Motor neuron (in vitro differentiated cells): ENCODE results near the gene SPDYE2. TPM values are rescaled to one million over a fixed set of nuclear protein-coding genes. Genes with fewer than 3 reads are reported as not detected.
"Not testable (repeated sequence)": the region's sequence is repeated elsewhere in the genome, so short reads cannot be mapped to it uniquely, and the experiment has no call there.

Experiments used
- ATAC-seq, 8 experiments: fragments of 200-7000 bp; cut with Tn5 transposase; replicated peaks in 6 of 8; 2 replicates each; pipeline ENCODE4 v1.8.0; 2021; ENCODE audit warnings: mild to moderate bottlenecking in 8 of 8, moderate library complexity in 8 of 8
- H3K27ac ChIP-seq, 2 donors: fragments of 250-450 bp; sonication (Bioruptor Pico); 2 replicates each; pipeline ENCODE4 v1.9.0; 2021; ENCODE audit warnings: antibody characterized with exemption in 2 of 2, mild to moderate bottlenecking in 2 of 2, moderate library complexity in 1 of 2
- H3K4me1 ChIP-seq, 2 donors: fragments of 250-450 bp; sonication (Bioruptor Pico); replicated peaks in 1 of 2; 2 replicates each; pipeline ENCODE4 v1.6.1; 2021; ENCODE audit warnings: antibody characterized with exemption in 2 of 2, mild to moderate bottlenecking in 2 of 2, moderate library complexity in 1 of 2
- H3K4me3 ChIP-seq, 5 donors: fragments of 250-450 bp; sonication (Bioruptor Pico); 2 replicates each; pipeline ENCODE4 v1.9.0; 2021; ENCODE audit warnings: antibody characterized with exemption in 5 of 5, mild to moderate bottlenecking in 5 of 5, moderate library complexity in 4 of 5
- WGBS, 10 experiments: fragments of 450-650 bp; shearing (Covaris generic); methylation state at CpG; one replicate each; pipeline ENCODE4 v1.0.0; 2022; 5-methylcytosine and 5-hydroxymethylcytosine counted together
- in situ Hi-C, 9 experiments: fragments of 400-800 bp; cut with MboI; loops; one replicate each; pipeline ENCODE4 v1.15.0; 2021; ENCODE audit warnings: low sequenced_read_pairs in 9 of 9, low pct_unique_long_range_greater_than_20kb in 2 of 9; ENCODE audit not compliant: unreplicated experiment in 9 of 9
- total RNA-seq, 8 experiments: library from RNA; unstranded; fragments of 300-600 nt; gene quantifications; 2 replicates each; pipeline versions ENCODE4 v1.2.3 to v1.2.4, GENCODE V29; 2022

Gene SPDYE2
- total RNA-seq, 8 experiments from 2014 or later: 0.11 to 7.2 (median 2.9) TPM; not detected in 4

GRCh38 chr7:102520797-102521196 lies 30.2 kb upstream of the SPDYE2 start:
- no CpG with 5 or more reads among the region's 5 CpGs for WGBS, 10 experiments
- H3K27ac ChIP-seq, in situ Hi-C loops: not testable (repeated sequence)

DNA sequence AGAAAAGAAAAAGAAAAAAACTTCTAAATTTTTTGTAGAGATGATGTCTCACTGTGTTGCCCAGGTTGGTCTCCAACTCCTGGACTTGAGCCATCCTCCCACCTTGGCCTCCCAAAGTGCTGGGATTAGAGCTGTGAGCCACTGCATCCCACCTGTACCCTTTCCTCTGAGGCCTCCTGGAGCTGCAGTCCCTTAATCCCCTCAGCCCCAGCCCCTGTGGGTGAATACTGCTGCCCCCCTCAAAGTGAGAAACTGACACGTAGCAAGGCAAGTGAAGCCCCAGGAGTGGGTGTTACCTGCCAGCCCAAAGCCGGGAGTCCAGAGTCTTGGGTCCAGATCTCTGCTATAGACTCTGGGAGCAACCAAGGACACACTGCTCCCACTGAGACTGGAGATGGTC lies 26.2 kb upstream of the SPDYE2 start:
- H3K4me1 ChIP-seq, H3K4me3 ChIP-seq, in situ Hi-C loops, H3K27ac ChIP-seq: not testable (repeated sequence)
- no CpG with 5 or more reads among the region's 2 CpGs for WGBS, 10 experiments
- peak in 3 of 8 experiments; percentile 4 to 14 (median 7) for ATAC-seq

More at GRCh38 chr7:102520797-102521196, 30.2 kb upstream of the SPDYE2 start:
- not testable (repeated sequence) for H3K4me3 ChIP-seq, H3K4me1 ChIP-seq, ATAC-seq

DNA sequence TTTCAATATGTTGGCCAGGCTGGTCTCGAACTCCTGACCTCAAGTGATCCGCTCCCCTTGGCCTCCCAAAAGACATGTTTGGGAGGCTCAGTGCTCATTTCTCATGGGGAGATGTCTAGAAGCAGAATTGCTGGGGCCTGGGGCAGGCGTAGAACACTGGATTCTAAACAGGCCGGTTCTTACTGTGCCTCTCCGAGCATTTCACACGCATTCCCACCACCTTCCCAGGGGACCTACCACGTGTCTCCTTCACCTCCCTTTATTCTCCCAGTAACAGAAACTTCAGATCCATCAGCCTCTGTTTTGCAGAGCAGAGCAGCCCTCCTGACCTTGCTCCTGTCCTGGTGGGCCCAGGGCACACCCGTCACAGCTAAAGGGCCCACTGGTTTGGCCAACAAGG lies 23.8 kb upstream of the SPDYE2 start:
- H3K4me3 ChIP-seq, ATAC-seq, in situ Hi-C loops, H3K27ac ChIP-seq, H3K4me1 ChIP-seq: not testable (repeated sequence)
- no CpG with 5 or more reads among the region's 8 CpGs for WGBS, 10 experiments

GRCh38 chr7:102527822-102528793 lies 22.9 kb upstream of the SPDYE2 start:
- H3K27ac ChIP-seq, H3K4me1 ChIP-seq, in situ Hi-C loops, H3K4me3 ChIP-seq: not testable (repeated sequence)
- peak in 2 of 8 experiments; percentile 5 to 6 for ATAC-seq
- no CpG with 5 or more reads among the region's 13 CpGs for WGBS, 10 experiments

GRCh38 chr7:102531583-102531982 lies 19.4 kb upstream of the SPDYE2 start:
- ATAC-seq, in situ Hi-C loops, H3K4me1 ChIP-seq, H3K4me3 ChIP-seq, H3K27ac ChIP-seq: not testable (repeated sequence)
- no CpG with 5 or more reads among the region's 7 CpGs for WGBS, 10 experiments

DNA sequence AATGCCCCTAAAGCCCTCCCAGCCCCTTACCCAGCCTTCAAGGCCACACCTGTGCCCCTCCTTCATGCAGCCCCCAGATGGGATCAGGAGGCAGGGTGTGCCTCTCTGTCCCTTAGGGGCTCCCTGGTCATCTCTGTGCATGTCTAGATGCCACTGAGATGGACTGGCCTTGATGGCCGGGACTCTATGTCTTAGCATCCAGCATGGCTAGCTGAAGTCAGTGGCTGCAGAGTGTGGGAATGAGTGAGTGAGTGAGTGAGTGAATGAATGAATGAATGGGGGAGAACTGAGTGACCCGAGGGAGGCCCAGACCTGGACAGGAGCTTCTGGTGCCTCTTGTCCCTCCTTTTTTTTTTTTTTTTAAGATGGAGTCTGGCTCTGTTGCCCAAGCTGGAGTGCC lies 18.9 kb upstream of the SPDYE2 start:
- H3K4me1 ChIP-seq, H3K4me3 ChIP-seq, H3K27ac ChIP-seq, in situ Hi-C loops: not testable (repeated sequence)
- no CpG with 5 or more reads among the region's 2 CpGs for WGBS, 10 experiments
- ATAC-seq: peak in 2 of 8 experiments; percentile 8 to 10

- H3K4me3 ChIP-seq, H3K4me1 ChIP-seq, H3K27ac ChIP-seq, in situ Hi-C loops: not testable (repeated sequence)
- no CpG with 5 or more reads among the region's 8 CpGs for WGBS, 10 experiments
- peak in 1 of 8 experiments; percentile 7 for ATAC-seq
Observed at GRCh38 chr7:102535062-102535615, 15.9 kb upstream of the SPDYE2 start.

- H3K4me3 ChIP-seq, H3K27ac ChIP-seq, in situ Hi-C loops, ATAC-seq, H3K4me1 ChIP-seq: not testable (repeated sequence)
- 88% methylated on average over 3 of the region's 6 CpGs; no CpG with 5 or more reads in 9 of the 10 experiments for WGBS, 10 experiments
Observed at GRCh38 chr7:102540604-102541003, 10.4 kb upstream of the SPDYE2 start.

DNA sequence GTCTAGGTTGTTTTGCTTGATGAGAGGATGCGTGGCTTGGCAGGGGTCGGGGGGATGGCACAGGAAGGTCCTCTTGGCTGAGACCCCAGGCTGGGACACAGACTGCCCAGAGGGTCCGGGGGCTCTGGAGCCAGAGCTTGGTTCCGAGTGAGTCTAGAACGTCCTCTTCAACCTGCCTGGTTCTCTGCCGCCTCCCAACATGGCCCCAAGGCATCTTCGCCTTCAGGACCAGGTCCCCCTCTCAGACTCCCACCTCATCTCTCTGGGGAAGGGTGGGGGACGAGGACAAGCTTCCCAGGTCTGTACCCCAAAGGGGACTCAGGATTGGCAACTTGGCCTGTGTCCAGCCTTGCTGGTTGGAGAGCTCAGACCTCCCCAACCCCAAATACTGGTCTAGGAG lies 8.9 kb upstream of the SPDYE2 start:
- H3K27ac ChIP-seq, H3K4me1 ChIP-seq, H3K4me3 ChIP-seq, in situ Hi-C loops: not testable (repeated sequence)
- ATAC-seq: peak in 2 of 8 experiments; percentile 3 to 10
- WGBS, 10 experiments: no CpG with 5 or more reads among the region's 8 CpGs

GRCh38 chr7:102542771-102543170 lies 8.3 kb upstream of the SPDYE2 start:
- ATAC-seq, in situ Hi-C loops, H3K4me1 ChIP-seq, H3K27ac ChIP-seq, H3K4me3 ChIP-seq: not testable (repeated sequence)
- WGBS, 10 experiments: no CpG with 5 or more reads among the region's 11 CpGs

GRCh38 chr7:102543596-102543995 lies 7.4 kb upstream of the SPDYE2 start, which contains the start of gene UPK3BL2:
TSS of gene UPK3BL2 (minus strand) at chr7:102543696. CDS start at chr7:102543636, 60 bp downstream.
- H3K27ac ChIP-seq, H3K4me3 ChIP-seq, H3K4me1 ChIP-seq, in situ Hi-C loops: not testable (repeated sequence)
- no CpG with 5 or more reads among the region's 8 CpGs for WGBS, 10 experiments
- peak in 3 of 8 experiments; percentile 8 to 36 (median 32) for ATAC-seq

GRCh38 chr7:102544372-102544771 lies 6.7 kb upstream of the SPDYE2 start:
- no CpG with 5 or more reads among the region's 1 CpG for WGBS, 10 experiments
- H3K27ac ChIP-seq, in situ Hi-C loops, H3K4me3 ChIP-seq, H3K4me1 ChIP-seq: not testable (repeated sequence)
- ATAC-seq: peak in 4 of 8 experiments; percentile 10 to 69 (median 36)

DNA sequence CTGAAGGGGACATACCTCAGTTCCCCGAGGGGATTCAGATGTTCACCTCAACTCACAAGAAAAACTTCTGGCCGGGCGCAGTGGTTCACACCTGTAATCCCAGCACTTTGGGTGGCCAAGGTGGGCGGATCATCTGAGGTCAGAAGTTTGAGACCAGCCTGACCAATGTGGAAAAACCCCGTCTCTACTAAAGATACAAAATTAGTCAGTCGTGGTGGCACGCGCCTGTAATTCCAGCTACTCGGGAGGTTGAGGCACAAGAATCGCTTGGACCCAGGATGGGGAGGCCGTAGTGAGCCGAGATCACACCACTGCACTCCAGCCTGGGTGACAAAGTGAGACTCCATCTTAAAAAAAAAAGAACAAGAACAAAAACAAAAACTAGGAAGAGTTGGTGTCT lies 5.7 kb upstream of the SPDYE2 start:
- ATAC-seq, H3K27ac ChIP-seq, H3K4me3 ChIP-seq, in situ Hi-C loops, H3K4me1 ChIP-seq: not testable (repeated sequence)
- WGBS, 10 experiments: no CpG with 5 or more reads among the region's 12 CpGs
